Body of pancreas (tissue), 4 donors: Measurements from ENCODE around the gene VEGFA.

ENCODE experiments used
- CTCF ChIP-seq, 7 experiments: fragments of 450-650 bp in 4 of 7; fragments of 200-600 bp in 3 of 7; sonication (generic) in 3 of 7; IDR thresholded peaks; one replicate each; pipeline ENCODE4 v1.5.1; 2016 to 2019; ENCODE audit warnings: antibody characterized with exemption in 7 of 7
- POLR2A ChIP-seq, 3 donors: fragments of 450-650 bp; IDR thresholded peaks; one replicate each; pipeline ENCODE4 v1.6.1; 2016; ENCODE audit warnings: antibody characterized with exemption in 3 of 3, mild to moderate bottlenecking in 2 of 3

- TF ChIP-seq POLR2A (IDR thresholded peaks at IDR 0.05) (no peak), CTCF (IDR thresholded peaks at IDR 0.05) (no peak)
Measured at GRCh38 chr6:43805699-43806042, 35.7 kb downstream of the VEGFA start.
